SK-N-SH (cell line): ENCODE results near the gene B3GNT3. TPM values are rescaled to one million over a fixed set of nuclear protein-coding genes. Genes with fewer than 3 reads are reported as not detected.

ENCODE experiments used
- CTCF ChIA-PET: fragments of 300-600, 350-600 bp; formaldehyde crosslinking; extraction: SDS; loops from one replicate; lab custom pipeline; 2021; lab: Yijun Ruan, JAX
- POLR2A ChIA-PET: fragments of 350-600 bp; sonication (Branson Sonifier 250); formaldehyde crosslinking; extraction: SDS; loops from one replicate; lab custom pipeline; 2020; ENCODE audit warnings: antibody characterized with exemption, inconsistent platforms; lab: Yijun Ruan, JAX
- DNase-seq: peaks from one replicate; pipeline ENCODE4 v3.0.0; 2012
- H2AFZ ChIP-seq: fragments of 200-600 bp; sonication (generic); 2 replicates; pipeline ENCODE4 v1.8.1; 2016; ENCODE audit warnings: antibody characterized with exemption, mild to moderate bottlenecking, low read depth
- H3F3A ChIP-seq: fragments of 200-600 bp; sonication (generic); replicated peaks from 2 replicates; pipeline ENCODE3; 2016; ENCODE audit warnings: antibody characterized with exemption, mild to moderate bottlenecking; ENCODE audit not compliant: insufficient read depth
- H3K27ac ChIP-seq, 2 experiments: fragments of 200-500 bp in 1 of 2; fragments of 200-600 bp in 1 of 2; sonication (Bioruptor generic) in 1 of 2; sonication (generic), shearing (Covaris generic) in 1 of 2; 2 replicates each; pipeline versions ENCODE4 v1.5.1 to v1.6.1; 2014 to 2016; ENCODE audit warnings: low read depth in 2 of 2, inconsistent platforms in 1 of 2, low read length in 1 of 2, mild to moderate bottlenecking in 1 of 2, mixed read lengths in 1 of 2
- H3K27me3 ChIP-seq: fragments of 200-600 bp; sonication (generic), shearing (Covaris generic); 2 replicates; pipeline ENCODE4 v1.6.1; 2016; ENCODE audit warnings: mixed run types; ENCODE audit not compliant: insufficient read depth
- H3K36me3 ChIP-seq, 2 experiments: fragments of 200-500 bp in 1 of 2; fragments of 200-600 bp in 1 of 2; sonication (Bioruptor generic) in 1 of 2; sonication (generic) in 1 of 2; replicated peaks in 1 of 2; 2 replicates each; pipeline versions ENCODE3 to v1.5.1; 2014 to 2016; ENCODE audit warnings: low read length in 1 of 2, mild to moderate bottlenecking in 1 of 2; ENCODE audit not compliant: insufficient read depth in 2 of 2, control insufficient read depth in 1 of 2
- H3K4me1 ChIP-seq, 2 experiments: fragments of 200-500 bp in 1 of 2; fragments of 200-600 bp in 1 of 2; sonication (Bioruptor generic) in 1 of 2; sonication (generic), shearing (Covaris generic) in 1 of 2; 2 replicates each; pipeline versions ENCODE4 v1.5.1 to v1.6.1; 2014 to 2016; ENCODE audit warnings: low read depth in 1 of 2, low read length in 1 of 2, mixed run types in 1 of 2; ENCODE audit not compliant: insufficient read depth in 2 of 2, control insufficient read depth in 1 of 2
- H3K4me2 ChIP-seq: fragments of 200-600 bp; sonication (generic), shearing (Covaris generic); 2 replicates; pipeline ENCODE4 v1.6.1; 2017; ENCODE audit warnings: mixed run types
- H3K4me3 ChIP-seq, 2 experiments: fragments of 200-500 bp in 1 of 2; fragments of 200-600 bp in 1 of 2; sonication (Bioruptor generic) in 1 of 2; sonication (generic), shearing (Covaris generic) in 1 of 2; 2 replicates each; pipeline versions ENCODE4 v1.5.1 to v1.8.1; 2014 to 2016; ENCODE audit warnings: low read depth in 2 of 2, inconsistent platforms in 1 of 2, low read length in 1 of 2, mild to moderate bottlenecking in 1 of 2, mixed read lengths in 1 of 2, moderate library complexity in 1 of 2
- H3K79me2 ChIP-seq: fragments of 200-600 bp; sonication (generic); 2 replicates; pipeline ENCODE4 v1.8.1; 2017; ENCODE audit warnings: mild to moderate bottlenecking; ENCODE audit not compliant: insufficient read depth
- H3K9ac ChIP-seq: fragments of 200-600 bp; sonication (generic); 2 replicates; pipeline ENCODE4 v1.6.1; 2017; ENCODE audit warnings: mixed run types
- H3K9me2 ChIP-seq: fragments of 200-600 bp; sonication (generic); 2 replicates; pipeline ENCODE4 v1.6.1; 2017; ENCODE audit warnings: mixed run types
- H3K9me3 ChIP-seq: fragments of 200-600 bp; sonication (generic); 2 replicates; pipeline ENCODE4 v1.6.1; 2017; ENCODE audit warnings: mixed run types, mild to moderate bottlenecking, moderate library complexity
- H4K20me1 ChIP-seq: fragments of 200-600 bp; sonication (generic); 2 replicates; pipeline ENCODE4 v1.6.1; 2017; ENCODE audit warnings: mild to moderate bottlenecking, mixed run types; ENCODE audit not compliant: insufficient read depth
- MAX ChIP-seq: IDR thresholded peaks from 2 replicates; pipeline ENCODE4 v1.4.0; 2012; ENCODE audit warnings: low read depth
- MXI1 ChIP-seq: IDR thresholded peaks from 2 replicates; pipeline ENCODE4 v1.6.1; 2012; ENCODE audit warnings: mild to moderate bottlenecking, low read depth, low read length, improper control_type of control experiment
- RAD21 ChIP-seq: IDR thresholded peaks from 2 replicates; pipeline ENCODE4 v1.6.1; 2012; ENCODE audit warnings: mild to moderate bottlenecking, low read length
- REST ChIP-seq: IDR thresholded peaks from 2 replicates; pipeline ENCODE4 v1.6.1; 2012; ENCODE audit warnings: mild to moderate bottlenecking, low read depth, low read length, moderate library complexity
- TAF1 ChIP-seq: IDR thresholded peaks from 2 replicates; pipeline ENCODE4 v1.6.1; 2012; ENCODE audit warnings: low read depth, mild to moderate bottlenecking, low read length, moderate library complexity, borderline replicate concordance
- TEAD4 ChIP-seq: IDR thresholded peaks from 2 replicates; pipeline ENCODE4 v1.4.0; 2012; ENCODE audit warnings: mild to moderate bottlenecking, borderline replicate concordance; ENCODE audit not compliant: insufficient read depth
- WGBS: methylation state at CpG from one replicate; pipeline ENCODE4 v1.1.6; 2017; ENCODE audit warnings: low lambda C conversion rate; 5-methylcytosine and 5-hydroxymethylcytosine counted together
- polyA plus RNA-seq, 3 experiments: library from polyadenylated mRNA; depleted of rRNA; stranded (reverse); fragments of >200 nt; gene quantifications; 2 replicates each; pipeline ENCODE4 v1.2.3, GENCODE V29; 2012
- TF ChIP-seq, protein P1 (sequence below): IDR thresholded peaks from 2 replicates; pipeline ENCODE4 v1.4.0; 2012; ENCODE audit warnings: low read depth, borderline replicate concordance

Gene B3GNT3
- polyA plus RNA-seq, 1 of the 3 experiments (the other 2 are of a cell fraction) = not detected

GRCh38 chr19:17829855-17830566 is 35.1 kb downstream of the B3GNT3 start (continued):
- TF ChIP-seq, protein P1, sequence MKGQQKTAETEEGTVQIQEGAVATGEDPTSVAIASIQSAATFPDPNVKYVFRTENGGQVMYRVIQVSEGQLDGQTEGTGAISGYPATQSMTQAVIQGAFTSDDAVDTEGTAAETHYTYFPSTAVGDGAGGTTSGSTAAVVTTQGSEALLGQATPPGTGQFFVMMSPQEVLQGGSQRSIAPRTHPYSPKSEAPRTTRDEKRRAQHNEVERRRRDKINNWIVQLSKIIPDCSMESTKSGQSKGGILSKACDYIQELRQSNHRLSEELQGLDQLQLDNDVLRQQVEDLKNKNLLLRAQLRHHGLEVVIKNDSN = no peak
- TF ChIP-seq MAX (no peak), TAF1 (no peak), REST (no peak), RAD21 (no peak)

DNA sequence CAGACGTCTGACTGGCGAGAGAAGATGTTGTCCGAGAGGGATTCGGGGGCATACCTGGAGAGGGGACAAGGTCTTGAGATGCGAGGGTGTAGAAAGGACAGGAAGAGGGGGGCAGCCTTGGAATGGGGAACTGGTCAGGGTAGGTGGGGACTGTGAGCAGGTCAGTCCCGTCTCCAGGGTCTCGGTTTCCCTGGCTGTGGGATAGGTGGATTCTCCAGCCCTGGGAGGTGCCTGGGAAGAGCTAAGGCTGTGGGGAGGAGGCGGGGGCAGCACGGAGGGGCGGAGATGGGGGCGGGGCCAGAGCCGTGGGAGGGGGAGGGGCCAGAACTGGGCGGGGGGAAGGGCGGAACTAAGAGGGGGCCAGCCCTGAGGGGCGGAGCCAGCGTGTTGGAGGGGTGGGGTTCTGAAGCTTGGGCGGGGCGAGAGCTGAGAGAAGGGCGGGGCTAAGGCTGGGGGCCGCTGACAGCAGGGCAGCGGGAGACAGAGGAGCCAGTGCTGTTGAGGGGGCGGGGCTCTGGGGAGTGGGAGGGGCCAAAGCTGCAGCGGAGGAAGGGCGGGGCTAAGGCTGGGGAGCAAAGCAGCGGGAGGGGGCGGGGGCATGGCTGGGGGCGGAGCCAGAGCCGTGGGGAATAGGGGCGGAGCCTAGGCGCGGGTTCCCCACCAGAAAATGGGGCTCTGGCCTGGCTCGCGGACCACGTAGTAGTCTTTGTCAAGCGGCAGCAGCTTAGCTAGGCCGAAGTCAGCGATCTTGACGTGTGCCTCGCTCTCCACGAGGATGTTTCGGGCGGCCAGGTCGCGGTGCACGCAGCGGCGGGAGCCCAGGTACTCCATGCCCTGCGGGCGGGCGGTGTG is 35.9 kb downstream of the B3GNT3 start:
- peak overlapping the region; percentile 98 for H2AFZ ChIP-seq

More for the DNA sequence above, 35.9 kb downstream of the B3GNT3 start:
- ChIA-PET CTCF (interaction anchor here (0.7 to 1.5 kb wide), 5 partner anchors 28 to 225 kb away, joined by 3 read pairs; partner anchors contain the start of gene CCDC124), POLR2A (interaction anchor here (0.6 to 1.2 kb wide), 5 partner anchors 11 to 120 kb away, joined by 3 to 6 read pairs (median 5); partner anchors contain the start of genes JAK3 and RPL18A)
- no peaks in the 10 kb centered on the region for H3K9me3 ChIP-seq
- no peaks in the 10 kb centered on the region for H3K27me3 ChIP-seq
- peaks cover 0 to 8% of the 10 kb centered on the region in 2 experiments; a peak in 1 of 4 replicates for H3K4me1 ChIP-seq
- H3K9ac ChIP-seq = peak overlapping the region; percentile 34
- peaks cover 3% of the 10 kb centered on the region for H3F3A ChIP-seq
- WGBS = 2% methylated on average over 26 of the region's 50 CpGs
- H3K27ac ChIP-seq = peak overlapping the region; percentile 54 to 93
- no peaks in the 10 kb centered on the region for H3K79me2 ChIP-seq
- DNase-seq = peak; percentile 99
- H3K9me2 ChIP-seq = no peaks in the 10 kb centered on the region
- TF ChIP-seq TEAD4 = no peak
- 0 out of 2 replicates have a peak, but pooled peaks have one; percentile 41 for TF ChIP-seq MXI1
- no peaks in the 10 kb centered on the region for H3K36me3 ChIP-seq
- peak overlapping the region; percentile 85 for H3K4me2 ChIP-seq
- no peaks in the 10 kb centered on the region for H4K20me1 ChIP-seq
- peak overlapping the region; percentile 53 to 81 for H3K4me3 ChIP-seq
